GM12878 (cell line): Measurements from ENCODE around the gene GPR39. TPM values are rescaled to one million over a fixed set of nuclear protein-coding genes. Genes with fewer than 3 reads are reported as not detected.

Source experiments
- CBFB ChIP-seq: IDR thresholded peaks from 2 replicates; pipeline ENCODE4 v1.6.1; 2016; ENCODE audit warnings: antibody characterized with exemption, low read depth
- E4F1 ChIP-seq: fragments of 450-650 bp; IDR thresholded peaks from 2 replicates; pipeline ENCODE4 v1.6.1; 2018; ENCODE audit warnings: borderline replicate concordance, mild to moderate bottlenecking; ENCODE audit not compliant: partially characterized antibody
- ELK1 ChIP-seq: IDR thresholded peaks from 2 replicates; pipeline ENCODE4 v1.6.1; 2012; ENCODE audit warnings: low read depth, low read length, improper control_type of control experiment
- HCFC1 ChIP-seq: fragments of 150-350 bp; IDR thresholded peaks from 2 replicates; pipeline ENCODE4 v1.6.1; 2014; ENCODE audit warnings: low read length
- MYC ChIP-seq: IDR thresholded peaks from 2 replicates; pipeline ENCODE4 v1.6.1; 2011; ENCODE audit warnings: mild to moderate bottlenecking, low read length, moderate library complexity, inconsistent platforms; ENCODE audit not compliant: insufficient read depth, insufficient replicate concordance, insufficient read length, severe bottlenecking
- RELB ChIP-seq: fragments of 450-650 bp; IDR thresholded peaks from 2 replicates; pipeline ENCODE4 v1.6.1; 2017; ENCODE audit warnings: low read depth, mild to moderate bottlenecking, moderate library complexity
- SPI1 ChIP-seq: IDR thresholded peaks from 2 replicates; pipeline ENCODE4 v1.6.1; 2011; ENCODE audit warnings: low read depth, mild to moderate bottlenecking, low read length, moderate library complexity, borderline replicate concordance; ENCODE audit not compliant: insufficient read depth
- STAT3 ChIP-seq: IDR thresholded peaks from 2 replicates; pipeline ENCODE4 v1.6.1; 2011; ENCODE audit warnings: low read depth, low read length, improper control_type of control experiment
- WRNIP1 ChIP-seq: IDR thresholded peaks from 2 replicates; pipeline ENCODE4 v1.6.1; 2011; ENCODE audit warnings: low read depth, low read length, improper control_type of control experiment, borderline replicate concordance
- ZBED1 ChIP-seq: IDR thresholded peaks from 2 replicates; pipeline ENCODE4 v1.6.1; 2016; ENCODE audit warnings: borderline replicate concordance
- polyA plus RNA-seq, 11 experiments: library from polyadenylated mRNA; depleted of rRNA in 4 of 11; unstranded in 6 of 11; stranded (reverse) in 5 of 11; fragments of >200 nt; fragmentation: Nextera tagmentation in 4 of 11; fragmentation: Illumina TruSeq in 1 of 11; extraction: Ambion mirVana in 4 of 11; extraction: Trizol in 1 of 11; gene quantifications; 1 replicate in 1 of 11; 2 replicates in 10 of 11; pipeline versions ENCODE4 v1.2.1 to v1.2.3, GENCODE V29; 2011 to 2016; ENCODE audit warnings: inconsistent platforms in 2 of 11, missing spikeins in 2 of 11, low read depth in 1 of 11
- total RNA-seq, 4 experiments: library from RNA; depleted of rRNA in 3 of 4; stranded (reverse); fragments of >200 nt in 3 of 4; fragmentation: Illumina TruSeq in 1 of 4; extraction: Trizol in 1 of 4; gene quantifications; 2 replicates each; pipeline versions ENCODE4 v1.2.1 to v1.2.3, GENCODE V29; 2013 to 2021

GPR39 gene
- total and polyA plus RNA-seq, 10 of the 15 experiments (the other 5 are each of a cell fraction or from before 2014, with no cell fraction given), result 0.05 to 0.23 TPM; not detected in 8

GRCh38 chr2:132632000-132632649 lies 215.5 kb downstream of the GPR39 start (continued):
- TF ChIP-seq E4F1 (no peak), ELK1 (no peak), MYC (no peak), SPI1 (no peak), CBFB (no peak), ZBED1 (no peak), RELB (no peak), STAT3 (no peak), HCFC1 (no peak), WRNIP1 (no peak)
